ENCODE data around the gene POLR1G. TPM values are rescaled to one million over a fixed set of nuclear protein-coding genes. Genes with fewer than 3 reads are reported as not detected.
A peak's percentile ranks its signal among the peaks of the same experiment; 100 is the strongest.
"Not testable (repeated sequence)": the region's sequence is repeated elsewhere in the genome, so short reads cannot be mapped to it uniquely, and the experiment has no call there.

POLR1G gene
- total RNA-seq, 1 experiment from 2014 or later, result 6.6 TPM

- Histone ChIP-seq H3K27me3 (ENCODE audit: low read length) (no peaks in the 10 kb centered on the region), H3K9me2 (replicated peaks; ENCODE audit: insufficient read depth, low read length) (no peaks in the 10 kb centered on the region), H3K4me3 (ENCODE audit: low read length) (no peak overlapping the region), H3K79me2 (ENCODE audit: low read length) (no peaks in the 10 kb centered on the region; the same call in 1 of the 2 replicates), H3K4me1 (ENCODE audit: low read length) (peaks cover 12% of the 10 kb centered on the region), H3K27ac (ENCODE audit: low read length) (no peak overlapping the region), H4K20me1 (ENCODE audit: insufficient read depth, low read depth, low read length) (no peaks in the 10 kb centered on the region), H3K9me3 (ENCODE audit: low read length) (no peaks in the 10 kb centered on the region), H3K36me3 (ENCODE audit: insufficient read depth, low read length) (no peaks in the 10 kb centered on the region), H3K9ac (ENCODE audit: low read length) (no peak overlapping the region), H2AFZ (ENCODE audit: low read length) (no peak overlapping the region), H3K4me2 (ENCODE audit: low read depth, low read length, poor library complexity, severe bottlenecking) (no peak overlapping the region)
- DNase-seq, result no peak
These were observed 22.2 kb downstream of the POLR1G start for GRCh38 chr19:45428384-45429231.

DNA sequence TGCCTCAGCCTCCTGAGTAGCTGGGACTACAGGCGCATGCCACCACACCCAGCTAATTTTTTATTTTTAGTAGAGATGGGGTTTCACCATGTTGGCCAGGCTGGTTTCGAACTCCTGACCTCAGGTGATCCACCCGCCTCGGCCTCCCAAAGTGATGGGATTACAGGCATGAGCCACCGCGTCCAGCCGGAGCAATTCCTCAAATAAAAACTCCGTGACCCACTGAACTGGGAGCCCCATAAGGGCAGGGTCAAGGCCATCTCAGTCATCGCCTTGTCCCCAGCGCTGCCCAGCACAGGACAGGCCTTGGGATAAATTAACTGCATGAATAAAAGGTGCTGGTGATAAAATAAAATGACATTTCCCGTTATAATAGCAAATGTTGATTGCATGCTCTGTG lies 23.5 kb downstream of the POLR1G start:
- H4K20me1 ChIP-seq (ENCODE audit: insufficient read depth, low read depth, low read length); H3K4me3 ChIP-seq (ENCODE audit: low read length); H3K9ac ChIP-seq (ENCODE audit: low read length); H3K9me3 ChIP-seq (ENCODE audit: low read length); DNase-seq; H3K36me3 ChIP-seq (ENCODE audit: insufficient read depth, low read length); H3K27me3 ChIP-seq (ENCODE audit: low read length); H3K4me2 ChIP-seq (ENCODE audit: low read depth, low read length, poor library complexity, severe bottlenecking); H3K27ac ChIP-seq (ENCODE audit: low read length); H3K4me1 ChIP-seq (ENCODE audit: low read length); H3K79me2 ChIP-seq (ENCODE audit: low read length); H3K9me2 ChIP-seq (replicated peaks; ENCODE audit: insufficient read depth, low read length); H2AFZ ChIP-seq (ENCODE audit: low read length): not testable (repeated sequence)

GRCh38 chr19:45431008-45431407 lies 24.6 kb downstream of the POLR1G start:
- not testable (repeated sequence) for H3K36me3 ChIP-seq (ENCODE audit: insufficient read depth, low read length); H2AFZ ChIP-seq (ENCODE audit: low read length); H3K27ac ChIP-seq (ENCODE audit: low read length); H3K4me3 ChIP-seq (ENCODE audit: low read length); H3K79me2 ChIP-seq (ENCODE audit: low read length); H3K27me3 ChIP-seq (ENCODE audit: low read length); H4K20me1 ChIP-seq (ENCODE audit: insufficient read depth, low read depth, low read length); DNase-seq; H3K4me2 ChIP-seq (ENCODE audit: low read depth, low read length, poor library complexity, severe bottlenecking); H3K9ac ChIP-seq (ENCODE audit: low read length); H3K4me1 ChIP-seq (ENCODE audit: low read length); H3K9me3 ChIP-seq (ENCODE audit: low read length); H3K9me2 ChIP-seq (replicated peaks; ENCODE audit: insufficient read depth, low read length)

DNA sequence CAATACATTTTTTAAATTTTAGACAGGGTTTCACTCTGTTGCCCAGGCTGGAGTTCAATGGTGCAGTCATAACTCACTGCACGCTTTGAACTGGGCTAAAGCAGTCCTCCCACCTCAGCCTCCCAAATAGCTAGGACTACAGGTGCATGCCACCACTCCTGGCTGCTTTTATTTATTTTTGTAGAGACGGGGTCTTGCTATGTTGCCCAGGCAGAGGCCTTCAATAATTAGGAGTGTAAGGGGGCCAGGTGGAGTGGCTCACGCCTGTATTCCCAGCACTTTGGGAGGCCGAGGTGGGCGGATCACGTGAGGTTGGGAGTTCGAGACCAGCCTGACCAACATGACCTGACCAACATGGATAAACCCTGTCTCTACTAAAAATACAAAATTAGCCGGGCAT lies 26.1 kb downstream of the POLR1G start:
- H3K9me3 ChIP-seq (ENCODE audit: low read length); H3K4me3 ChIP-seq (ENCODE audit: low read length); H3K27ac ChIP-seq (ENCODE audit: low read length); H4K20me1 ChIP-seq (ENCODE audit: insufficient read depth, low read depth, low read length); H3K9ac ChIP-seq (ENCODE audit: low read length); H2AFZ ChIP-seq (ENCODE audit: low read length); H3K4me1 ChIP-seq (ENCODE audit: low read length); DNase-seq; H3K27me3 ChIP-seq (ENCODE audit: low read length); H3K4me2 ChIP-seq (ENCODE audit: low read depth, low read length, poor library complexity, severe bottlenecking); H3K9me2 ChIP-seq (replicated peaks; ENCODE audit: insufficient read depth, low read length); H3K79me2 ChIP-seq (ENCODE audit: low read length); H3K36me3 ChIP-seq (ENCODE audit: insufficient read depth, low read length): not testable (repeated sequence)

GRCh38 chr19:45437328-45437727 lies 30.9 kb downstream of the POLR1G start:
- H3K9me2 ChIP-seq (replicated peaks; ENCODE audit: insufficient read depth, low read length), result no peaks in the 10 kb centered on the region

GRCh38 chr19:45439190-45439568 lies 32.7 kb downstream of the POLR1G start:
- H3K79me2 ChIP-seq (ENCODE audit: low read length), result no peaks in the 10 kb centered on the region
- no peaks in the 10 kb centered on the region for H3K27me3 ChIP-seq (ENCODE audit: low read length)
- H3K9ac ChIP-seq (ENCODE audit: low read length), result peak overlapping the region; percentile 72
- H3K9me3 ChIP-seq (ENCODE audit: low read length), result no peaks in the 10 kb centered on the region
- peak overlapping the region; percentile 74 for H3K4me3 ChIP-seq (ENCODE audit: low read length)
- H2AFZ ChIP-seq (ENCODE audit: low read length), result no peak overlapping the region
- peak overlapping the region; percentile 72 for H3K4me2 ChIP-seq (ENCODE audit: low read depth, low read length, poor library complexity, severe bottlenecking)
- H3K9me2 ChIP-seq (replicated peaks; ENCODE audit: insufficient read depth, low read length), result no peaks in the 10 kb centered on the region
- DNase-seq, result no peak
- H3K27ac ChIP-seq (ENCODE audit: low read length), result peak overlapping the region; percentile 75
- no peaks in the 10 kb centered on the region for H3K36me3 ChIP-seq (ENCODE audit: insufficient read depth, low read length)
- no peaks in the 10 kb centered on the region for H4K20me1 ChIP-seq (ENCODE audit: insufficient read depth, low read depth, low read length)
- peaks cover 36% of the 10 kb centered on the region for H3K4me1 ChIP-seq (ENCODE audit: low read length)

More at GRCh38 chr19:45437328-45437727, 30.9 kb downstream of the POLR1G start:
- Histone ChIP-seq H3K79me2 (ENCODE audit: low read length) (no peaks in the 10 kb centered on the region), H3K9me3 (ENCODE audit: low read length) (no peaks in the 10 kb centered on the region), H3K9ac (ENCODE audit: low read length) (no peak overlapping the region), H3K4me3 (ENCODE audit: low read length) (no peak overlapping the region), H3K4me1 (ENCODE audit: low read length) (peaks cover 20% of the 10 kb centered on the region), H4K20me1 (ENCODE audit: insufficient read depth, low read depth, low read length) (no peaks in the 10 kb centered on the region), H2AFZ (ENCODE audit: low read length) (no peak overlapping the region), H3K27me3 (ENCODE audit: low read length) (no peaks in the 10 kb centered on the region), H3K27ac (ENCODE audit: low read length) (no peak overlapping the region), H3K4me2 (ENCODE audit: low read depth, low read length, poor library complexity, severe bottlenecking) (no peak overlapping the region), H3K36me3 (ENCODE audit: insufficient read depth, low read length) (no peaks in the 10 kb centered on the region)
- DNase-seq, result no peak

- peak overlapping the region; percentile 74 for H3K4me3 ChIP-seq (ENCODE audit: low read length)
These were observed 33.3 kb downstream of the POLR1G start for GRCh38 chr19:45439569-45440258.

GRCh38 chr19:45440259-45440638 lies 33.8 kb downstream of the POLR1G start:
- no peaks in the 10 kb centered on the region for H3K79me2 ChIP-seq (ENCODE audit: low read length)

More at GRCh38 chr19:45439569-45440258, 33.3 kb downstream of the POLR1G start:
- H3K36me3 ChIP-seq (ENCODE audit: insufficient read depth, low read length), result no peaks in the 10 kb centered on the region
- H3K9me3 ChIP-seq (ENCODE audit: low read length), result no peaks in the 10 kb centered on the region
- no peaks in the 10 kb centered on the region for H3K79me2 ChIP-seq (ENCODE audit: low read length)
- H3K4me2 ChIP-seq (ENCODE audit: low read depth, low read length, poor library complexity, severe bottlenecking), result peak overlapping the region; percentile 72
- peak overlapping the region; percentile 72 for H3K9ac ChIP-seq (ENCODE audit: low read length)
- peak overlapping the region; percentile 69 for H2AFZ ChIP-seq (ENCODE audit: low read length)
- no peaks in the 10 kb centered on the region for H3K27me3 ChIP-seq (ENCODE audit: low read length)
- H4K20me1 ChIP-seq (ENCODE audit: insufficient read depth, low read depth, low read length), result no peaks in the 10 kb centered on the region
- no peaks in the 10 kb centered on the region for H3K9me2 ChIP-seq (replicated peaks; ENCODE audit: insufficient read depth, low read length)
- peak; percentile 96 for DNase-seq
- H3K4me1 ChIP-seq (ENCODE audit: low read length), result peaks cover 41% of the 10 kb centered on the region
- H3K27ac ChIP-seq (ENCODE audit: low read length), result peak overlapping the region; percentile 75

More at GRCh38 chr19:45440259-45440638, 33.8 kb downstream of the POLR1G start:
- peak overlapping the region; percentile 72 for H3K9ac ChIP-seq (ENCODE audit: low read length)
- no peaks in the 10 kb centered on the region for H3K27me3 ChIP-seq (ENCODE audit: low read length)
- peak overlapping the region; percentile 72 for H3K4me2 ChIP-seq (ENCODE audit: low read depth, low read length, poor library complexity, severe bottlenecking)
- H3K4me3 ChIP-seq (ENCODE audit: low read length), result peak overlapping the region; percentile 74
- H3K9me2 ChIP-seq (replicated peaks; ENCODE audit: insufficient read depth, low read length), result no peaks in the 10 kb centered on the region
- peak overlapping the region; percentile 69 for H2AFZ ChIP-seq (ENCODE audit: low read length)
- peaks cover 46% of the 10 kb centered on the region for H3K4me1 ChIP-seq (ENCODE audit: low read length)
- H3K36me3 ChIP-seq (ENCODE audit: insufficient read depth, low read length), result no peaks in the 10 kb centered on the region
- no peaks in the 10 kb centered on the region for H3K9me3 ChIP-seq (ENCODE audit: low read length)
- peak; percentile 58 for DNase-seq
- H4K20me1 ChIP-seq (ENCODE audit: insufficient read depth, low read depth, low read length), result no peaks in the 10 kb centered on the region
- peak overlapping the region; percentile 75 for H3K27ac ChIP-seq (ENCODE audit: low read length)
